HG02884 (cell line): ENCODE measurements around the gene XAB2.
"Not testable (repeated sequence)": the region's sequence is repeated elsewhere in the genome, so short reads cannot be mapped to it uniquely, and the experiment has no call there.

ENCODE experiments used
- ATAC-seq: cut with Tn5 transposase; IDR thresholded peaks from one replicate; pipeline ENCODE4 v1.9.1; 2021; ENCODE audit warnings: mild to moderate bottlenecking, moderate library complexity; ENCODE audit not compliant: unreplicated experiment

Gene XAB2

DNA sequence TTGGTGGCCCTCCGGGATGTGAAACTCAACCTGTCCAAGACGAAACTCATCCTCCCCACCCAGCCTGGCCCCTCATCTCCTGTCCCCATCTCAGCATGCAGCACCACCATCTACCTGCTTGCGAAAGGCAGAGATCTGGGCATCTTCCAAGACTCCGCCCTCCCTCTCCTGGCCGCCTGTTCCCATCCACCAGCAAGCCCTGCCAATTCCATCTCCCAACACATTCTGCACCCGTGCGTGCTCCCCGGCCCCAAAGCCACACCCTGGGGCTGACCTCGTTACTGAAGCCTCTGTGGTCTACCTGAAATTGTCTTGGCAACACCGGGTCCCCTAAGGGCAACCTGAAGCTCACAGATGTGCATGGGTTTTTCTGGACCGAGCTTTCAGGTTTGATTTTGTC lies 46.9 kb downstream of the XAB2 start:
- no peak for ATAC-seq

DNA sequence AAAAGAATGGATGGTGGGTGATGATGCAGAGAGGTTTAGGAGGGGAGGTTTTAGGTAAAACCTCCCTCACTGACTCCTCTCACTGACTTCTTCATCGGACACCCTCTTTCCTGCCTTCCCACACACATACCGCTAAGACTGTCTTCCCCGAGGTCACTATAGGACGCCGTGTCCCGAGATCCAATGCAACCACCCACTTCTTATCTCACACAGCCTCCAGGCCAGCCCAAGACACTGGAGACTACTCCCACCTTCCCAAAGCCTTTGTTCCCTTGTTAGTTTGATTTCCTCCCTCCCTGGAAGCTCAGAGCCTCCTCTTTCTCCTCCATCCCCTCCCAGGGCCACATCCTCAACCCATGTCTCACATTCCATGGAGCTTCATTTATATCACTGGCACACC lies 50.2 kb downstream of the XAB2 start:
- ATAC-seq, result no peak

DNA sequence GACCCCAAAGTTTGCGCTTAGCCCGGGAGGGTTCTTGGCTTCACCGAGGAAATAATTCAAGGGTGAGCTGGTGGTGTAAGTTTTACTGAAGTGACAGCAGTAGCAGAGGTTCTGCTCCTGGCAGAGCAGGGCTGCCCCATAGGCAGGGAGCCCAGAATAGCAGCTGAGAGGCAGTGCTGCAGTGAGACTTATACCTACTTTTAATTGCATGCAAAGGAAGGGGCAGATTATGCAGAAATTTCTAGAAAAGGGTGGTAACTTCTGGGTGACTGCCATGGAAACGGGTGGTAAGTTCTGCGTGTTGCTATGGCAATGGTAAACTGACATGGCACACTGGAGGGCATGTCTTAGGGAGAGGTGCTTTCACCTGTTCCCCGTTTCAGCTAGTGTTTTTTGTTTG lies 51.2 kb downstream of the XAB2 start:
- ATAC-seq, result no peak

DNA sequence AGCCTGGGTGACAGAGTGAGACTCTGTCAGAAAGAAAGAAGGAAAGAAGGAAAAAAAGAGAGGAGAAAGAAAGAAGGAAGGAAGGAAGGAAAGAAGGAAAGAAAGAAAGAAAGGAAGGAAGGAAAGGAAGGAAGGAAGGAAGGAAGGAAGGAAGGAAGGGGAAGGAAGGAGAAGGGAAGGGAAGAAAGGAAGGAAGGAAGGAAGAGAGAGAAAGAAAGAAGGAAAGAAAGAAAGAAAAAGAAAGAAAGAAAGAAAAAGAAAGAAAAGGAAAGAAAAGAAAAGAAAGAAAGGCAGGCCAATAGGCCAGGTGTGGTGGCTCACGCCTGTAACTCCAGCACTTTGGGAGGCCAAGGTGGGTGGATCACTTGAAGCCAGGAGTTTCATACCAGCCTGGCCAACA lies 51.9 kb downstream of the XAB2 start:
- ATAC-seq, result not testable (repeated sequence)

DNA sequence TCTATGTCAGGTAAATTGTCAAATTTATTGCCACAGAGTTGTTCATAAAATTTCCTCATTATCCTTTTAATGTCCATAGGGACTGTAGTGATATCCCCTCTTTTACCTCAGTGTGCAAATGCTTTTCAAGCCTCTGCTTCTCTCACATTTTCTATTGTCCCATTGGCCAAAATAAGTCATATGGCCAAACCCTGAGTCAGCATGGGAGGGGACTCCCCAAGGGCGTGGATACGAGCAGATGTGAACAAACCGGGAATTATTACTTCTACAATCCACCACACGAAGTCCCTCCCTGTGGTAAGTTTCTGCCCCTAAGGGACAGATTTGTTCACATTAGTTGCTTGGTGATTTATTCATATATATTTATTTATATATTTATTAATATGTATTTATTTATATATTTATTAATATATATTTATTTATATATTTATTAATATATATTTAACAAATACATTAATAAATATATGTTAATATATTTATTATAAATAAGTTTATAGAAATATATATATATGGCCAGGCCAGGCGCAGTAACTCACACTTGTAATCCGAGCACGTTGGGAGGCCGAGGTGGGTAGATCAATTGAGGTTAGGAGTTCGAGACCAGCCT lies 53.8 kb downstream of the XAB2 start:
- no peak for ATAC-seq

DNA sequence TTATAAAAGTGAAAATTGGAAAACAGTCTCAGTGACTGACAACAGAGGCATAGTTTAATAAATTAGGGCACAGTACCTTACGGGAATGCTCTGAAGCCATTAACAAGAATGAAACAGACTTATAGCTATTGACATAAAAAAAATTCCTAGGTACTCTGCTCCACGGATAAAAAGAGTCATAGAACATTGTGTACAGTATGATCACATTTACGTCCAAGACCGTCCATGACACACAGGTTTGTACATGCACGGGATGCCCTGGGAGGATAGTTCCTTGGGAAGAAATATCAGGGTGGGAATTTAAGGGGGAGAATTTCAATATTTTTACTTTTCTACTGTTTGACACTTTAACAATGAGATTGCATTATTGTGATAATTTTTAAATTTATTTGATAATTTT lies 58.6 kb downstream of the XAB2 start:
- ATAC-seq, result no peak
